Psoas muscle (tissue), 8 donors: ENCODE measurements around the gene BFSP2. TPM values are rescaled to one million over a fixed set of nuclear protein-coding genes. Genes with fewer than 3 reads are reported as not detected.

Source experiments
- ATAC-seq, 4 donors: fragments of 200-7000 bp; cut with Tn5 transposase; one replicate each; pipeline ENCODE4 v1.9.1; 2020; ENCODE audit warnings: moderate library complexity in 3 of 4, mild to moderate bottlenecking in 2 of 4
- DNase-seq, 2 donors: peaks; one replicate each; pipeline ENCODE4 v3.0.0-alpha.2; 2020
- H3K27ac ChIP-seq: fragments of 200-600 bp; one replicate; pipeline ENCODE4 v1.8.0; 2022
- H3K27me3 ChIP-seq, 3 donors: fragments of 200-600 bp in 1 of 3; one replicate each; pipeline versions ENCODE4 v1.6.1 to v1.8.0; 2013 to 2022; ENCODE audit warnings: low read length in 2 of 3, mild to moderate bottlenecking in 2 of 3, moderate library complexity in 1 of 3; ENCODE audit not compliant: insufficient read depth in 3 of 3
- H3K36me3 ChIP-seq, 2 donors: fragments of 200-600 bp in 1 of 2; one replicate each; pipeline versions ENCODE4 v1.6.1 to v1.8.0; 2013 to 2022; ENCODE audit warnings: low read depth in 1 of 2, mild to moderate bottlenecking in 1 of 2, moderate library complexity in 1 of 2; ENCODE audit not compliant: insufficient read depth in 1 of 2
- H3K4me1 ChIP-seq: fragments of 200-600 bp; one replicate; pipeline ENCODE4 v1.8.0; 2022
- H3K4me3 ChIP-seq: fragments of 200-600 bp; one replicate; pipeline ENCODE4 v1.8.0; 2022; ENCODE audit warnings: mild to moderate bottlenecking
- H3K9me3 ChIP-seq: fragments of 200-600 bp; one replicate; pipeline ENCODE4 v1.8.0; 2022
- CTCF ChIP-seq: fragments of 200-600 bp; IDR thresholded peaks from one replicate; pipeline ENCODE4 v1.8.0; 2022; ENCODE audit warnings: antibody characterized with exemption
- WGBS, 3 donors: extraction: QIAGEN DNeasy Blood & Tissue Kit; methylation state at CpG; one replicate each; pipeline versions ENCODE4 v1.1.6 to v1.1.7; 2013; 5-methylcytosine and 5-hydroxymethylcytosine counted together
- intact Hi-C, 2 donors: fragments of 100-400 bp; cut with DNase I; formaldehyde crosslinking; loops; one replicate each; pipeline versions ENCODE4 v1.11.0 to v1.14.2; 2022
- polyA plus RNA-seq, 3 donors: library from polyadenylated mRNA; stranded (reverse); fragments of 200-250 nt; gene quantifications; one replicate each; pipeline ENCODE4 v1.2.3, GENCODE V29; 2013
- total RNA-seq, 4 donors: library from RNA; stranded (reverse); fragmentation: NEBNext Ultra II Directional in 2 of 4; extraction: Animal tissue kit (Norgen Biotek cat#: 25700) in 2 of 4; gene quantifications; one replicate each; pipeline versions ENCODE4 v1.2.1 to v1.2.4, GENCODE V29; 2021 to 2023
- donor health status: healthy with polysubstance abuse.
- donor health status: DM: no; HTN: no; CAD: no; lungs with moderate emphysema.
- donor health status: Bipolar disorder and iron deficiency.
- donor health status: healthy.
- donor health status: DM: yes; HTN: yes; CAD: no.
- donor health status: DM: no; HTN: no; CAD: no.
- donor health status: DM: no; HTN: no; CAD: no.
- donor health status: DM: yes; HTN: yes; CAD: no.

Gene BFSP2
- total and polyA plus RNA-seq, 7 donors = not detected

- DNase-seq (peak; percentile 35 to 77), ATAC-seq (peak; percentile 89 to 96 (median 94))
- no peaks in the 10 kb centered on the region for H3K36me3 ChIP-seq
- 48 to 61% (median 54%) methylated on average over 12 of the region's 12 CpGs for WGBS, 3 donors
- H3K4me3 ChIP-seq = no peak overlapping the region
- no peak for TF ChIP-seq CTCF
- peaks cover 10% of the 10 kb centered on the region for H3K4me1 ChIP-seq
- no peaks in the 10 kb centered on the region for H3K9me3 ChIP-seq
- peak overlapping the region; percentile 79 for H3K27ac ChIP-seq
- intact Hi-C loops = loop anchor here in 1 of 2 donors (5.0 kb wide), 1 partner anchor 106 kb away; the partner anchor contains the start of gene CDV3
- H3K27me3 ChIP-seq = no peaks in the 10 kb centered on the region
These were observed 66.9 kb downstream of the BFSP2 start for GRCh38 chr3:133466531-133467386.

DNA sequence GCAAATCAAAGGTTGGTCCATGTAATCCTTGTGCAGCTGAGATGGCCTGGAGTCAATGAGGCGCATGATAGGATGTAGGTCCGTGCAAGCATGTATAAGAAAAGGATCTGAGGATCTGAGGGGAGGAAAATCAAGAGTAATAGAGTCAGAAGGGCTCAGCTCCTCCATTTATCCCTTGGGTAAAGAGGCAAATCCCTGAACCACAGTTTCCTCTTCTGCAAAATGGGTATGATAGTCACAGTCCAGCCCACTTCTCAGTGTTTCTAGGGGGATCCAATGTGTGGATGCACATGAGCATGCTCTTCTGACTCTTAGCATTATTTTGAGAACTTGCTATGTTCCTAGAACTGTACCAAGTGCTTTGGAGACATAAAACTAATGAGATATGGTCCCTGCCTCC, 67.9 kb downstream of the BFSP2 start:
- no peak for TF ChIP-seq CTCF
- Histone ChIP-seq H3K9me3 (no peaks in the 10 kb centered on the region), H3K4me1 (peaks cover 10% of the 10 kb centered on the region), H3K27ac (no peak overlapping the region), H3K36me3 (no peaks in the 10 kb centered on the region), H3K27me3 (no peaks in the 10 kb centered on the region), H3K4me3 (no peak overlapping the region)
- WGBS, 3 donors = 92 to 93% (median 93%) methylated on average over 2 of the region's 2 CpGs
- intact Hi-C loops = loop anchor here in 1 of 2 donors (5.0 kb wide), 1 partner anchor 105 kb away; the partner anchor contains the start of gene CDV3
- no peak for ATAC-seq
- DNase-seq = no peak

DNA sequence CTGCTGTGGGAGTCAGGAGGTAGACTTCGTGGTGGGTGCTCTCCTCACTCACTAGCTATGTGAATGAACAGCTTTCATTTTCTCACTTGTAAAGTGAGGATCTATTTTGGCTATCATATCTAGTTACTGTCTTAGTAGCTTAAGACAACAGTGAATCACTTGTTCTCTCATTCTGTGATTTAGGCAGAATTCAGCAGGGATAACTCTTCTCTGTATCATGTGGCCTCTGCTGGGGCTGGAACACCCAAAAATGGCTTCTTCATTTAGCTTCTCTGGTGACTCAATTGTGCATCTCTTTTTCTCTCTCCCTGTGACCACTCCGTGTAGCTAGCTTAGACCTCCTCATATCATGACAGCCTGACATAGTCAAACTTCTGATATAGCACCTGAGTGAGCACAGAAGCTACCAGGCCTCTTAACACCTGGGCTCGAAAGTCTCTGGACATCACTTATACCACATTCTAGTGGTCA, 68.4 kb downstream of the BFSP2 start:
- peaks cover 10% of the 10 kb centered on the region for H3K4me1 ChIP-seq
- no peaks in the 10 kb centered on the region for H3K27me3 ChIP-seq
- ATAC-seq = no peak
- WGBS, 3 donors = 75 to 82% (median 81%) methylated on average over 3 of the region's 3 CpGs
- H3K4me3 ChIP-seq = no peak overlapping the region
- TF ChIP-seq CTCF = no peak
- no peaks in the 10 kb centered on the region for H3K9me3 ChIP-seq
- no peak for DNase-seq
- intact Hi-C loops = loop anchor here in 1 of 2 donors (5.0 kb wide), 1 partner anchor 104 kb away; the partner anchor contains the start of gene CDV3
- no peaks in the 10 kb centered on the region for H3K36me3 ChIP-seq
- no peak overlapping the region for H3K27ac ChIP-seq

- no peaks in the 10 kb centered on the region for H3K9me3 ChIP-seq
- WGBS, 3 donors = 48 to 75% (median 57%) methylated on average over 7 of the region's 7 CpGs
- ATAC-seq (peak in 1 of 4 donors; percentile 18), DNase-seq (peak in 1 of 2 donors; percentile 70)
- TF ChIP-seq CTCF = no peak
- H3K4me3 ChIP-seq = no peak overlapping the region
- peaks cover 10% of the 10 kb centered on the region for H3K4me1 ChIP-seq
- intact Hi-C loops = loop anchor here in 1 of 2 donors (5.0 kb wide), 1 partner anchor 103 kb away; the partner anchor contains the start of gene CDV3
- H3K27ac ChIP-seq = no peak overlapping the region
- no peaks in the 10 kb centered on the region for H3K27me3 ChIP-seq
- H3K36me3 ChIP-seq = no peaks in the 10 kb centered on the region
These were observed 69.4 kb downstream of the BFSP2 start for GRCh38 chr3:133469140-133469731.
